HG02852 (cell line): Measurements from ENCODE around the gene ADRA2B.
"Not testable (repeated sequence)": the region's sequence is repeated elsewhere in the genome, so short reads cannot be mapped to it uniquely, and the experiment has no call there.

Experiments used
- ATAC-seq: cut with Tn5 transposase; IDR thresholded peaks from one replicate; pipeline ENCODE4 v1.9.1; 2021; ENCODE audit warnings: mild to moderate bottlenecking, moderate library complexity; ENCODE audit not compliant: unreplicated experiment

Gene ADRA2B

GRCh38 chr2:96091141-96091710, 25.1 kb downstream of the ADRA2B start:
- ATAC-seq, result no peak

GRCh38 chr2:96090196-96090926, 26.0 kb downstream of the ADRA2B start:
- ATAC-seq, result no peak

- no peak for ATAC-seq
Measured at GRCh38 chr2:96089356-96090195, 26.8 kb downstream of the ADRA2B start.

- no peak for ATAC-seq
Measured at GRCh38 chr2:96088340-96089335, 27.7 kb downstream of the ADRA2B start.

GRCh38 chr2:96087130-96087529, 29.2 kb downstream of the ADRA2B start:
- ATAC-seq, result no peak

- no peak for ATAC-seq
Measured at GRCh38 chr2:96085541-96086355, 30.6 kb downstream of the ADRA2B start.

GRCh38 chr2:96084858-96085518, 31.4 kb downstream of the ADRA2B start:
- not testable (repeated sequence) for ATAC-seq

- no peak for ATAC-seq
Measured at GRCh38 chr2:96083989-96084857, 32.1 kb downstream of the ADRA2B start.

GRCh38 chr2:96083064-96083939, 33.1 kb downstream of the ADRA2B start:
- ATAC-seq, result no peak

GRCh38 chr2:96082211-96083063, 33.9 kb downstream of the ADRA2B start:
- no peak for ATAC-seq

GRCh38 chr2:96081042-96081441, 35.3 kb downstream of the ADRA2B start:
- no peak for ATAC-seq

GRCh38 chr2:96075199-96075771, 41.1 kb downstream of the ADRA2B start:
- ATAC-seq, result no peak

GRCh38 chr2:96074156-96074555, 42.2 kb downstream of the ADRA2B start:
- ATAC-seq, result no peak

- no peak for ATAC-seq
Measured at GRCh38 chr2:96073170-96073775, 43.1 kb downstream of the ADRA2B start.

- no peak for ATAC-seq
Measured at GRCh38 chr2:96072746-96073145, 43.6 kb downstream of the ADRA2B start.
